ENCODE data around the gene SHFL.

DNA sequence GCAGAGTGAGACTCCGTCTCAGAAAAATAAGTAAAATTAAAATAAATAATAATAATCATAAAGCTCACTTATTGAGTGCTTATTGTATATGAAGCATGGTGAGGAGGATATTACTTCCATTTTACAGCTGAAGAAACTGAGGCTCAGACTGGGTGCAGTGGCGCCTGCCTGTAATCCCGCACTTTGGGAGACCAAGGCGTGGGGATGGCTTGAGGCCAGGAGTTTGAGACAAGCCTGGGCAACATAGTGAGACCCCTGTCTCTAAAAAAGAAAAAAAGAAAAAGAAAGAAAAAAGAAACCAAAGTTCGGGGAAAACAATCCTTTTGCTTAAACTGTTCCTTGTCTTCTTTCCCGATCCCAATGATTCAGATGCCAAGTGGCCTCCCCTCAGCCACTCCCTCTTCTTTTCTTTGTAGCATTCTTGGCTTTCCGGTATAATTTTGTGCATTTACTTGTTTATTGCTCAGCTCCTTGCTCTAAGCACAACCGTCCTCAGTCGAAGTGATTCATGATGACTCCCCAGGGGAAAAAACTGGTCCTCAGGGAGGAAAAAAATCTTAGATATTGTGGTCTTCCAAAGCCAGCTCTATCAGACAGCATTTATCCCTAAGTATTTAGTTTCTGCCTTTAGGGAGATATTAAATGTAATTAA is 34.5 kb downstream of the SHFL start:
- TF ChIP-seq CTCF (IDR thresholded peaks at IDR 0.05) = no peak
- TF ChIP-seq POLR2AphosphoS5 (IDR thresholded peaks at IDR 0.05) = no peak

All from gastroesophageal sphincter (tissue), 3 donors.